ENCODE measurements around the gene SNTG2.

DNA sequence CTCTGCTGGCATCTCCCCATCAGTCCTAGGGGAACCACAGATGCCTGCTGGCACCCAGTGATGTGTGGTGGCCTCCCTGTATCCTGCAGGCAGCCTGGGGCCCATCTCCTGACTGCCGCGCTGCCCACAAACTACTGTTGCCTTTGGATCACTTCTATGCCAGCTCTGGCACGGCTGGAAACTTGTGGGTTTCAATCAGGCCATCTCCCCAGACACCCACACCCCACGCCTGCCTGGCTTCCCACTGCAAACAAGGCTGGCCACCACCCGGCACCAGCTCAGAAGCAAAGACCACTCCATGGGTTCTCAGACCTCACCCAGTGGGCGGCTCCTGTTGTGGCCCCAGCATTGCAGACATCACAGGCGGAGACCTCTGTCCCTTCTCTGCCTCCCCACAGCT lies 447.5 kb downstream of the SNTG2 start:
- TF ChIP-seq EHMT2 (IDR thresholded peaks at IDR 0.05; ENCODE audit: borderline replicate concordance, low read depth, low read length) (no peak), POLR2A (IDR thresholded peaks at IDR 0.05; ENCODE audit: insufficient read depth in 1 of 2, low read depth in 2 of 2, low read length in 2 of 2) (no peak), JUNB (CRISPR knock-in tag; IDR thresholded peaks at IDR 0.05; ENCODE audit: borderline replicate concordance) (no peak), SMAD1 (CRISPR knock-in tag; IDR thresholded peaks at IDR 0.05; ENCODE audit: borderline replicate concordance, low read depth) (no peak), ZNF7 (CRISPR knock-in tag; IDR thresholded peaks at IDR 0.05) (no peak), ZFP36 (IDR thresholded peaks at IDR 0.05; ENCODE audit: borderline replicate concordance, low read depth, low read length, partially characterized antibody) (no peak), RNF2 (conservative IDR thresholded peaks at IDR 0.05; ENCODE audit: low read depth) (no peak)
- TF ChIP-seq, protein P1, sequence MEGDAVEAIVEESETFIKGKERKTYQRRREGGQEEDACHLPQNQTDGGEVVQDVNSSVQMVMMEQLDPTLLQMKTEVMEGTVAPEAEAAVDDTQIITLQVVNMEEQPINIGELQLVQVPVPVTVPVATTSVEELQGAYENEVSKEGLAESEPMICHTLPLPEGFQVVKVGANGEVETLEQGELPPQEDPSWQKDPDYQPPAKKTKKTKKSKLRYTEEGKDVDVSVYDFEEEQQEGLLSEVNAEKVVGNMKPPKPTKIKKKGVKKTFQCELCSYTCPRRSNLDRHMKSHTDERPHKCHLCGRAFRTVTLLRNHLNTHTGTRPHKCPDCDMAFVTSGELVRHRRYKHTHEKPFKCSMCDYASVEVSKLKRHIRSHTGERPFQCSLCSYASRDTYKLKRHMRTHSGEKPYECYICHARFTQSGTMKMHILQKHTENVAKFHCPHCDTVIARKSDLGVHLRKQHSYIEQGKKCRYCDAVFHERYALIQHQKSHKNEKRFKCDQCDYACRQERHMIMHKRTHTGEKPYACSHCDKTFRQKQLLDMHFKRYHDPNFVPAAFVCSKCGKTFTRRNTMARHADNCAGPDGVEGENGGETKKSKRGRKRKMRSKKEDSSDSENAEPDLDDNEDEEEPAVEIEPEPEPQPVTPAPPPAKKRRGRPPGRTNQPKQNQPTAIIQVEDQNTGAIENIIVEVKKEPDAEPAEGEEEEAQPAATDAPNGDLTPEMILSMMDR (CRISPR knock-in tag; IDR thresholded peaks at IDR 0.05), result no peak
